Epithelial cell of esophagus (primary cell): ENCODE results near the gene LRRC36.

Source experiments
- DNase-seq: peaks from one replicate; pipeline ENCODE4 v3.0.0; 2010; ENCODE audit warnings: low read depth
- H3K4me3 ChIP-seq: 2 replicates; pipeline ENCODE4 v1.5.1; 2011; ENCODE audit warnings: mild to moderate bottlenecking, low read length, control low read depth
- CTCF ChIP-seq: IDR thresholded peaks from 2 replicates; pipeline ENCODE4 v1.5.1; 2011; ENCODE audit warnings: low read depth, mild to moderate bottlenecking, low read length, control low read depth, inconsistent platforms; ENCODE audit not compliant: insufficient read depth; ENCODE audit errors: missing control alignments

The LRRC36 gene

GRCh38 chr16:67296420-67296819 is 30.2 kb upstream of the LRRC36 start:
- TF ChIP-seq CTCF: no peak
- no peak overlapping the region for H3K4me3 ChIP-seq
- DNase-seq: no peak

- no peak for DNase-seq
- H3K4me3 ChIP-seq: no peak overlapping the region
- no peak for TF ChIP-seq CTCF
Observed at GRCh38 chr16:67298277-67298676, 28.3 kb upstream of the LRRC36 start.

GRCh38 chr16:67299269-67299668 is 27.3 kb upstream of the LRRC36 start:
- no peak overlapping the region for H3K4me3 ChIP-seq
- TF ChIP-seq CTCF: no peak
- DNase-seq: no peak

GRCh38 chr16:67301080-67301782 is 25.4 kb upstream of the LRRC36 start:
- no peak for TF ChIP-seq CTCF
- no peak for DNase-seq
- H3K4me3 ChIP-seq: no peak overlapping the region

GRCh38 chr16:67302076-67302475 is 24.5 kb upstream of the LRRC36 start:
- no peak for DNase-seq
- TF ChIP-seq CTCF: no peak
- no peak overlapping the region for H3K4me3 ChIP-seq

- no peak for TF ChIP-seq CTCF
- H3K4me3 ChIP-seq: no peak overlapping the region
- DNase-seq: no peak
Observed at GRCh38 chr16:67302970-67303369, 23.6 kb upstream of the LRRC36 start.

GRCh38 chr16:67304020-67304419 is 22.6 kb upstream of the LRRC36 start:
- TF ChIP-seq CTCF: no peak
- no peak for DNase-seq
- H3K4me3 ChIP-seq: no peak overlapping the region
